Mesangial cell (primary cell): Measurements from ENCODE around the gene EGLN1. TPM values are rescaled to one million over a fixed set of nuclear protein-coding genes. Genes with fewer than 3 reads are reported as not detected.

Experiments
- total RNA-seq: library from RNA; depleted of rRNA; stranded (reverse); fragments of >200 nt; gene quantifications from 2 replicates; pipeline ENCODE4 v1.2.3, GENCODE V29; 2015

EGLN1 gene
- total RNA-seq = 23.1 and 24.3 TPM in 2 replicates

GRCh38 chr1:231421971-231422797 lies at the start of gene EGLN1:
TSS of gene EGLN1 (minus strand) at chr1:231422287. CDS start at chr1:231421888, 399 bp downstream.

GRCh38 chr1:231338270-231339128 lies 83.6 kb downstream of the EGLN1 start, which contains the start of gene SPRTN:
TSS of gene SPRTN (plus strand) at chr1:231338293. CDS start at chr1:231338384, 91 bp downstream.

GRCh38 chr1:231337472-231338269 lies 84.4 kb downstream of the EGLN1 start, which contains the start of gene EXOC8:
TSS of gene EXOC8 (minus strand) at chr1:231337852. CDS start at chr1:231337745, 107 bp downstream.

Other genes starting within 250 kb of the EGLN1 start
- gene GNPAT, start 181.1 kb downstream of the EGLN1 start, total RNA-seq = 30.9 and 34.9 TPM in 2 replicates
- 6.0 and 7.1 TPM in 2 replicates for gene EXOC8, start 84.4 kb downstream of the EGLN1 start, total RNA-seq
- 13.5 and 18.9 TPM in 2 replicates for gene SPRTN, start 84.0 kb downstream of the EGLN1 start, total RNA-seq
- 12.3 and 12.9 TPM in 2 replicates for gene TSNAX, start 106.4 kb upstream of the EGLN1 start, total RNA-seq
- gene DISC1, start 204.5 kb upstream of the EGLN1 start, total RNA-seq = 2.1 and 4.7 TPM in 2 replicates